ENCODE measurements around the gene E2F7. TPM values are rescaled to one million over a fixed set of nuclear protein-coding genes. Genes with fewer than 3 reads are reported as not detected.

Gene E2F7
- total RNA-seq, 1 experiment from 2014 or later = 19.5 TPM

DNA sequence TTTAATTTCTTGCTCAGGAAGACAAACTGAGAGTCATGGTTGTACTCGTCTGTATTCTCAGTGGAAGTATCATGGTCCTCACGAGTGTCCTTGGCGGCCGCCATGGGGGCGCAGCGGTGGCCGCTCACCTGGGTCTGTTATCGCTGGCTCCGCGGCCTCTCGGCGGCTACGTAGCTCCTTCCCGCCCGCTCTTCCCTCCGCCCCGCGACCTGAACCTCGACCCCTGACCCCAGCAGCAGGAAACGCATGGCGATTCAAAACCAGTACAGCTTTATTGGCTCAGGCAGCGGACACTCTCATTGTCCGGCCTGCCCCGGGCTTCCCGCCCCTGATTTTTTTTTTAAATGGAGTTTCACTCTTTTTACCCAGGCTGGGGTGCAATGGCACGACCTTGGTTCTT is 80.8 kb downstream of the E2F7 start (continued):
- TF ChIP-seq, protein P1, sequence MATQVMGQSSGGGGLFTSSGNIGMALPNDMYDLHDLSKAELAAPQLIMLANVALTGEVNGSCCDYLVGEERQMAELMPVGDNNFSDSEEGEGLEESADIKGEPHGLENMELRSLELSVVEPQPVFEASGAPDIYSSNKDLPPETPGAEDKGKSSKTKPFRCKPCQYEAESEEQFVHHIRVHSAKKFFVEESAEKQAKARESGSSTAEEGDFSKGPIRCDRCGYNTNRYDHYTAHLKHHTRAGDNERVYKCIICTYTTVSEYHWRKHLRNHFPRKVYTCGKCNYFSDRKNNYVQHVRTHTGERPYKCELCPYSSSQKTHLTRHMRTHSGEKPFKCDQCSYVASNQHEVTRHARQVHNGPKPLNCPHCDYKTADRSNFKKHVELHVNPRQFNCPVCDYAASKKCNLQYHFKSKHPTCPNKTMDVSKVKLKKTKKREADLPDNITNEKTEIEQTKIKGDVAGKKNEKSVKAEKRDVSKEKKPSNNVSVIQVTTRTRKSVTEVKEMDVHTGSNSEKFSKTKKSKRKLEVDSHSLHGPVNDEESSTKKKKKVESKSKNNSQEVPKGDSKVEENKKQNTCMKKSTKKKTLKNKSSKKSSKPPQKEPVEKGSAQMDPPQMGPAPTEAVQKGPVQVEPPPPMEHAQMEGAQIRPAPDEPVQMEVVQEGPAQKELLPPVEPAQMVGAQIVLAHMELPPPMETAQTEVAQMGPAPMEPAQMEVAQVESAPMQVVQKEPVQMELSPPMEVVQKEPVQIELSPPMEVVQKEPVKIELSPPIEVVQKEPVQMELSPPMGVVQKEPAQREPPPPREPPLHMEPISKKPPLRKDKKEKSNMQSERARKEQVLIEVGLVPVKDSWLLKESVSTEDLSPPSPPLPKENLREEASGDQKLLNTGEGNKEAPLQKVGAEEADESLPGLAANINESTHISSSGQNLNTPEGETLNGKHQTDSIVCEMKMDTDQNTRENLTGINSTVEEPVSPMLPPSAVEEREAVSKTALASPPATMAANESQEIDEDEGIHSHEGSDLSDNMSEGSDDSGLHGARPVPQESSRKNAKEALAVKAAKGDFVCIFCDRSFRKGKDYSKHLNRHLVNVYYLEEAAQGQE (IDR thresholded peaks at IDR 0.05; ENCODE audit: low read depth) = no peak
- TF ChIP-seq SIN3A (IDR thresholded peaks at IDR 0.05; ENCODE audit: low read depth) (no peak), RAD21 (IDR thresholded peaks at IDR 0.05; ENCODE audit: low read depth) (no peak)

DNA sequence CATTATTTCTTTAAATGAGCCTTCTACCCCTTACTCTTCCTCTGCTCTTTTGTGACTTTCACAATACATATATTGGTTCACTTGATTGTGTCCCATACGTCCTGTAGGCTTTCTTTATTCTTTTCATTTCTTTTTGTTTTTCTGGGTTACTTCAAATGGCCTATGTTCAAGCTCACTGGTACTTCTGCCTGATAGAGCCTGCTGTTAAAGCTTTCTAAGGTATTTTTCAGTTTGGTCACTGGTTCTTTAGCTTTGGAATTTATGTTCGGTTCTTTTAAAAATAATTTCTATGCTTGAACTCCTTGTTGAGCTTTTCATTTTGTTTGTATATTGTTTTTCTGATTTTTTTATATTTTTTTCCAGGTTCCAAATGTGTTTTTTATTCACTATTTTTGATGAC is 81.9 kb downstream of the E2F7 start:
- H3K9me3 ChIP-seq (ENCODE audit: control insufficient read depth in 1 of 2, insufficient read depth in 1 of 2, low read depth in 1 of 2, low read length in 2 of 2) = peaks cover 0 to 6% of the 10 kb centered on the region in 2 experiments; a peak in 1 of 4 replicates
- ChIA-PET RAD21 (ENCODE audit: low non-redundant PET in 1 of 2, low total read pairs in 2 of 2, uncharacterized antibody in 2 of 2, unreplicated experiment in 2 of 2) (no interaction called here), POLR2A (no interaction called here), CTCF (no interaction called here)
- H3K9me2 ChIP-seq (ENCODE audit: insufficient read depth) = no peaks in the 10 kb centered on the region
- no TSS peak for BruUV-seq (replicated peaks)
- intact Hi-C loops (cut with micrococcal nuclease) = no loop called here
- H3K79me2 ChIP-seq (ENCODE audit: insufficient read depth, low read length) = no peaks in the 10 kb centered on the region
- H3K4me2 ChIP-seq (ENCODE audit: low read length) = no peak overlapping the region
- H2AFZ ChIP-seq (ENCODE audit: low read depth, low read length, poor library complexity, severe bottlenecking) = no peak overlapping the region
- H3K27me3 ChIP-seq (ENCODE audit: insufficient read depth, low read length) = no peaks in the 10 kb centered on the region
- H3K9ac ChIP-seq (ENCODE audit: low read length) = no peak overlapping the region
- no peak for ATAC-seq
- H3K4me1 ChIP-seq (ENCODE audit: control insufficient read depth in 1 of 2, insufficient read depth in 2 of 2, low read length in 2 of 2) = no peaks in the 10 kb centered on the region
- no peak overlapping the region for H3K27ac ChIP-seq (ENCODE audit: low read depth, low read length)
- no peak overlapping the region for H3K4me3 ChIP-seq (replicated peaks in 1 of 2; ENCODE audit: low read depth in 1 of 2, low read length in 2 of 2)
- no peaks in the 10 kb centered on the region for H3K36me3 ChIP-seq (ENCODE audit: control insufficient read depth in 1 of 2, insufficient read depth in 2 of 2, low read length in 2 of 2)
- TF ChIP-seq RAD21 (IDR thresholded peaks at IDR 0.05; ENCODE audit: low read depth) = no peak
- no peak for TF ChIP-seq MAX (IDR thresholded peaks at IDR 0.05)
- no peak for TF ChIP-seq ZNF274 (IDR thresholded peaks at IDR 0.05; ENCODE audit: low read depth, low read length)
- TF ChIP-seq YY1 (IDR thresholded peaks at IDR 0.05; ENCODE audit: extremely low read depth, insufficient replicate concordance, low read depth, low read length) = no peak
- TF ChIP-seq POLR2A (IDR thresholded peaks at IDR 0.05; ENCODE audit: borderline replicate concordance, extremely low read depth, insufficient read depth, insufficient read length) = no peak
- no peak for TF ChIP-seq TCF7L2 (IDR thresholded peaks at IDR 0.05; ENCODE audit: borderline replicate concordance, extremely low read depth, insufficient read depth, insufficient read length)
- TF ChIP-seq ZFX (IDR thresholded peaks at IDR 0.05) = no peak
- no peaks in the 10 kb centered on the region for H4K20me1 ChIP-seq (ENCODE audit: insufficient read depth)
- DNase-seq (ENCODE audit: low read depth, low spot score) = no peak
